Stomach (tissue), 9 donors: ENCODE measurements around the gene RFT1. TPM values are rescaled to one million over a fixed set of nuclear protein-coding genes. Genes with fewer than 3 reads are reported as not detected.

Experiments
- DNase-seq, 2 donors: peaks; one replicate each; pipeline versions ENCODE4 v3.0.0 to v3.0.0-alpha.2; 2013 to 2019
- H3K27ac ChIP-seq, 5 donors: fragments of 200-600 bp in 4 of 5; sonication (generic) in 4 of 5; one replicate each; pipeline ENCODE4 v1.5.1; 2013 to 2019; ENCODE audit warnings: mild to moderate bottlenecking in 1 of 5, moderate library complexity in 1 of 5
- H3K27me3 ChIP-seq, 3 donors: fragments of 200-600 bp; sonication (generic); one replicate each; pipeline ENCODE4 v1.5.1; 2017 to 2019; ENCODE audit warnings: mixed run types in 1 of 3
- H3K36me3 ChIP-seq, 4 donors: fragments of 200-600 bp; sonication (generic); 1 replicate in 3 of 4; 2 replicates in 1 of 4; pipeline ENCODE4 v1.5.1; 2016 to 2019
- H3K4me1 ChIP-seq, 4 donors: fragments of 200-600 bp; sonication (generic); one replicate each; pipeline ENCODE4 v1.5.1; 2016 to 2019
- H3K4me3 ChIP-seq, 4 donors: fragments of 200-600 bp; sonication (generic) in 3 of 4; one replicate each; pipeline ENCODE4 v1.5.1; 2016 to 2019; ENCODE audit warnings: mild to moderate bottlenecking in 1 of 4
- H3K9me3 ChIP-seq, 4 donors: fragments of 200-600 bp; sonication (generic); one replicate each; pipeline ENCODE4 v1.5.1; 2016 to 2019
- CTCF ChIP-seq, 7 experiments: fragments of 450-650 bp in 4 of 7; fragments of 200-600 bp in 3 of 7; sonication (generic) in 3 of 7; IDR thresholded peaks; one replicate each; pipeline ENCODE4 v1.5.1; 2016 to 2019; ENCODE audit warnings: antibody characterized with exemption in 7 of 7, control low read depth in 2 of 7, mild to moderate bottlenecking in 1 of 7
- EP300 ChIP-seq: sonication (generic); formaldehyde crosslinking; IDR thresholded peaks from one replicate; pipeline ENCODE4 v1.6.1; 2017; ENCODE audit warnings: antibody characterized with exemption
- POLR2A ChIP-seq, 4 donors: fragments of 450-650 bp; IDR thresholded peaks; one replicate each; pipeline ENCODE4 v1.6.1; 2016; ENCODE audit warnings: antibody characterized with exemption in 4 of 4, control low read depth in 2 of 4, mild to moderate bottlenecking in 1 of 4, moderate library complexity in 1 of 4
- POLR2AphosphoS5 ChIP-seq, 3 donors: sonication (generic); formaldehyde crosslinking; IDR thresholded peaks; one replicate each; pipeline ENCODE4 v1.6.1; 2016; ENCODE audit warnings: antibody characterized with exemption in 3 of 3
- WGBS, 5 donors: extraction: QIAGEN DNeasy Blood & Tissue Kit in 3 of 5; methylation state at CpG; one replicate each; pipeline versions ENCODE4 v1.1.5 to v1.1.7; 2013 to 2018; 5-methylcytosine and 5-hydroxymethylcytosine counted together
- intact Hi-C: fragments of 100-400 bp; cut with DNase I; formaldehyde crosslinking; loops from one replicate; pipeline ENCODE4 v1.15.1; 2023; ENCODE audit warnings: low total_unique reads
- polyA plus RNA-seq, 3 donors: library from polyadenylated mRNA; stranded (reverse); fragments of 200-250 nt; gene quantifications; one replicate each; pipeline ENCODE4 v1.2.3, GENCODE V29; 2013
- total RNA-seq, 5 donors: library from RNA; depleted of rRNA; stranded (reverse); fragments of >200 nt; gene quantifications; one replicate each; pipeline versions ENCODE4 v1.1.0 to v1.2.3, GENCODE V29; 2014 to 2016
- donor health status: healthy with polysubstance abuse.
- donor health status: Bipolar disorder and iron deficiency.
- donor health status: healthy.

RFT1 gene
- total and polyA plus RNA-seq, 8 donors = 3.3 to 16.8 (median 7.6) TPM; not detected in 1

- Histone ChIP-seq H3K27me3 (no peaks in the 10 kb centered on the region), H3K27ac (no peak overlapping the region), H3K4me3 (no peak overlapping the region), H3K4me1 (peaks cover 21 to 32% (median 28%) of the 10 kb centered on the region in 4 donors), H3K9me3 (no peaks in the 10 kb centered on the region), H3K36me3 (peaks cover 33 to 55% (median 48%) of the 10 kb centered on the region in 4 donors)
- no peak for DNase-seq
- TF ChIP-seq POLR2AphosphoS5 (IDR thresholded peaks at IDR 0.05) (no peak), CTCF (IDR thresholded peaks at IDR 0.05) (no peak), POLR2A (IDR thresholded peaks at IDR 0.05) (no peak), EP300 (no peak)
- WGBS, 5 donors = 87 to 97% (median 95%) methylated on average over 2 of the region's 2 CpGs
- intact Hi-C loops = no loop called here
Observed at GRCh38 chr3:53126601-53127000, 3.6 kb downstream of the RFT1 start.

- Histone ChIP-seq H3K4me1 (peaks cover 7 to 23% (median 14%) of the 10 kb centered on the region in 4 donors), H3K9me3 (no peaks in the 10 kb centered on the region), H3K36me3 (peaks cover 54 to 82% (median 74%) of the 10 kb centered on the region in 4 donors), H3K27ac (no peak overlapping the region), H3K4me3 (no peak overlapping the region), H3K27me3 (no peaks in the 10 kb centered on the region)
- intact Hi-C loops = no loop called here
- TF ChIP-seq POLR2A (IDR thresholded peaks at IDR 0.05) (no peak), POLR2AphosphoS5 (IDR thresholded peaks at IDR 0.05) (no peak), EP300 (no peak), CTCF (IDR thresholded peaks at IDR 0.05) (no peak)
- DNase-seq = no peak
- 64 to 82% (median 66%) methylated on average over 6 of the region's 6 CpGs for WGBS, 5 donors
Observed at GRCh38 chr3:53123953-53124352, 6.3 kb downstream of the RFT1 start.

GRCh38 chr3:53123510-53123909 is 6.7 kb downstream of the RFT1 start:
- TF ChIP-seq POLR2A (IDR thresholded peaks at IDR 0.05) = no peak
- no peak for TF ChIP-seq POLR2AphosphoS5 (IDR thresholded peaks at IDR 0.05)
- TF ChIP-seq CTCF (IDR thresholded peaks at IDR 0.05) = no peak
- no peak for DNase-seq
- no peak overlapping the region for H3K4me3 ChIP-seq
- peaks cover 59 to 86% (median 79%) of the 10 kb centered on the region in 4 donors for H3K36me3 ChIP-seq
- no peaks in the 10 kb centered on the region for H3K9me3 ChIP-seq
- H3K27me3 ChIP-seq = no peaks in the 10 kb centered on the region
- H3K27ac ChIP-seq = no peak overlapping the region
- H3K4me1 ChIP-seq = peaks cover 3 to 18% (median 10%) of the 10 kb centered on the region in 4 donors
- intact Hi-C loops = no loop called here
- WGBS, 5 donors = 80 to 92% (median 86%) methylated on average over 8 of the region's 8 CpGs

GRCh38 chr3:53122933-53123305 is 7.3 kb downstream of the RFT1 start:
- Histone ChIP-seq H3K4me1 (peaks cover 0 to 12% (median 4%) of the 10 kb centered on the region in 4 donors), H3K4me3 (no peak overlapping the region), H3K36me3 (peaks cover 64 to 92% (median 85%) of the 10 kb centered on the region in 4 donors), H3K27me3 (no peaks in the 10 kb centered on the region), H3K9me3 (no peaks in the 10 kb centered on the region), H3K27ac (no peak overlapping the region)
- TF ChIP-seq POLR2AphosphoS5 (IDR thresholded peaks at IDR 0.05) (no peak), EP300 (no peak), CTCF (IDR thresholded peaks at IDR 0.05) (no peak), POLR2A (IDR thresholded peaks at IDR 0.05) (no peak)
- intact Hi-C loops = no loop called here
- WGBS, 5 donors = 89 to 100% (median 100%) methylated on average over 1 of the region's 1 CpG
- DNase-seq = no peak
